WTC11 (cell line): ENCODE data around the gene ADGRL1. TPM values are rescaled to one million over a fixed set of nuclear protein-coding genes. Genes with fewer than 3 reads are reported as not detected.
"Not testable (repeated sequence)": the region's sequence is repeated elsewhere in the genome, so short reads cannot be mapped to it uniquely, and the experiment has no call there.

Experiments used
- ATAC-seq: fragments of 200-7000 bp; cut with Tn5 transposase; 2 replicates; pipeline ENCODE4 v1.10.0; 2021; ENCODE audit warnings: mild to moderate bottlenecking, moderate library complexity
- Bru-seq: library from RNA; stranded (reverse); fragments of 400-500 nt; gene quantifications from one replicate; lab custom pipeline; 2021; lab: Mats Ljungman, UMichigan
- CTCF ChIA-PET: fragments of 300-600 bp; sonication (Branson Sonifier 250); formaldehyde crosslinking; loops from one replicate; lab custom pipeline; 2021; ENCODE audit warnings: antibody characterized with exemption; lab: Charles Lee
- POLR2A ChIA-PET: fragments of 350-600 bp; sonication (Branson Sonifier 250); formaldehyde crosslinking; loops from one replicate; lab custom pipeline; 2021; ENCODE audit warnings: antibody characterized with exemption; lab: Charles Lee
- DNase-seq: peaks from one replicate; pipeline ENCODE4 v3.0.0; 2021; ENCODE audit warnings: low spot score
- H3K27ac Mint-ChIP-seq: 2 replicates; pipeline ENCODE4 v1.8.0; 2021; ENCODE audit warnings: mixed read lengths
- H3K27me3 Mint-ChIP-seq: 2 replicates; pipeline ENCODE4 v1.8.0; 2021; ENCODE audit warnings: low read depth, mild to moderate bottlenecking, moderate library complexity, mixed read lengths
- H3K36me3 Mint-ChIP-seq: 2 replicates; pipeline ENCODE4 v1.8.0; 2021; ENCODE audit warnings: mixed read lengths
- H3K4me1 Mint-ChIP-seq: 2 replicates; pipeline ENCODE4 v1.8.0; 2022; ENCODE audit warnings: mixed read lengths
- H3K4me3 Mint-ChIP-seq: 2 replicates; pipeline ENCODE4 v1.8.0; 2021; ENCODE audit warnings: mild to moderate bottlenecking, moderate library complexity, mixed read lengths
- H3K9me3 Mint-ChIP-seq: 2 replicates; pipeline ENCODE4 v1.8.0; 2021; ENCODE audit warnings: mixed read lengths
- ARID4B ChIP-seq: sonication (generic); formaldehyde crosslinking; IDR thresholded peaks from 2 replicates; pipeline ENCODE4 v1.8.0; 2023; ENCODE audit warnings: missing genetic modification reagents, mild to moderate bottlenecking, borderline replicate concordance
- E2F5 ChIP-seq: sonication (generic); formaldehyde crosslinking; IDR thresholded peaks from 2 replicates; pipeline ENCODE4 v1.8.1; 2022; ENCODE audit warnings: mild to moderate bottlenecking, moderate library complexity, missing genetic modification reagents
- GTF2I ChIP-seq: fragments of 250-450 bp; sonication (Bioruptor Pico); conservative IDR thresholded peaks from 2 replicates; pipeline ENCODE4 v1.4.0; 2021; ENCODE audit warnings: mild to moderate bottlenecking
- IRF2 ChIP-seq: sonication (generic); formaldehyde crosslinking; IDR thresholded peaks from 2 replicates; pipeline ENCODE4 v1.8.0; 2022; ENCODE audit warnings: low read depth, missing genetic modification reagents, borderline replicate concordance
- NFYB ChIP-seq: sonication (generic); formaldehyde crosslinking; conservative IDR thresholded peaks from 2 replicates; pipeline ENCODE4 v1.8.0; 2022; ENCODE audit warnings: low read depth, missing genetic modification reagents
- PRDM15 ChIP-seq: sonication (generic); formaldehyde crosslinking; IDR thresholded peaks from 2 replicates; pipeline ENCODE4 v1.8.0; 2022; ENCODE audit warnings: missing genetic modification reagents
- TEAD1 ChIP-seq: sonication (generic); formaldehyde crosslinking; IDR thresholded peaks from 2 replicates; pipeline ENCODE4 v1.8.0; 2022; ENCODE audit warnings: mild to moderate bottlenecking, missing genetic modification reagents
- ZNF263 ChIP-seq: sonication (generic); formaldehyde crosslinking; IDR thresholded peaks from 2 replicates; pipeline ENCODE4 v1.8.1; 2022; ENCODE audit warnings: low read depth, mild to moderate bottlenecking, moderate library complexity, missing genetic modification reagents
- ZNF396 ChIP-seq: fragments of 250-450 bp; sonication (Bioruptor Pico); IDR thresholded peaks from 2 replicates; pipeline ENCODE4 v1.8.0; 2021; ENCODE audit warnings: mild to moderate bottlenecking, moderate library complexity, borderline replicate concordance
- long read RNA-seq, 3 experiments: library from RNA in 1 of 3; library from capped mRNA in 1 of 3; library from polyadenylated mRNA in 1 of 3; unstranded in 2 of 3; stranded (forward) in 1 of 3; transcript quantifications; one replicate each; pipeline ENCODE4 v2.0.0, GENCODE V29; 2021
- total RNA-seq: library from RNA; stranded (reverse); gene quantifications from 3 replicates; pipeline ENCODE4 v1.2.3, GENCODE V29; 2021

Gene ADGRL1
- total RNA-seq (128 to 140 TPM (median 140 TPM) in 3 replicates), Bru-seq, nascent RNA (percentile 67 among the genes with signal in this experiment)
- long read RNA-seq, experiment 1, partial matches to known transcripts = 23 of 88 reads
- long read RNA-seq, experiment 1, other reads (novel, unspliced or antisense) = 65 of 88 reads
- long read RNA-seq, experiment 2, partial matches to known transcripts = 19 of 111 reads
- long read RNA-seq, experiment 2, other reads (novel, unspliced or antisense) = 92 of 111 reads
- long read RNA-seq, experiment 3, partial matches to known transcripts = 0 of 1 reads
- long read RNA-seq, experiment 3, other reads (novel, unspliced or antisense) = 1 of 1 reads

- POLR2A ChIA-PET, ATAC-seq, H3K36me3 Mint-ChIP-seq, H3K9me3 Mint-ChIP-seq, DNase-seq: not testable (repeated sequence)
- H3K27ac Mint-ChIP-seq = peak within 1 kb of the TSS; percentile 98
- H3K27me3 Mint-ChIP-seq = peaks cover 25% of the 10 kb centered on the region
- CTCF ChIA-PET = interaction anchor here (0.6 to 3.3 kb wide), 3 partner anchors 142 to 368 kb away, joined by 3 to 9 read pairs (median 4); no protein-coding TSS in a partner anchor
- H3K4me3 Mint-ChIP-seq = peak within 1 kb of the TSS; percentile 91
- peaks cover 54% of the 10 kb centered on the region for H3K4me1 Mint-ChIP-seq
Observed at GRCh38 chr19:14205452-14206287, at the start of gene ADGRL1. ADGRL1 (minus strand) TSS chr19:14206169; CDS start chr19:14183602, 22,567 bp downstream.

GRCh38 chr19:14255316-14255715, 49.3 kb upstream of the ADGRL1 start:
- H3K4me3 Mint-ChIP-seq, POLR2A ChIA-PET, ATAC-seq, DNase-seq, H3K27ac Mint-ChIP-seq, H3K36me3 Mint-ChIP-seq, H3K9me3 Mint-ChIP-seq: not testable (repeated sequence)
- CTCF ChIA-PET = interaction anchor here (2.2 kb wide), 1 partner anchor 38 kb away, joined by 9 read pairs; no protein-coding TSS in a partner anchor
- Mint-ChIP-seq H3K27me3 (peaks cover 23% of the 10 kb centered on the region), H3K4me1 (peaks cover 35% of the 10 kb centered on the region)

GRCh38 chr19:14253822-14254599, 48.0 kb upstream of the ADGRL1 start:
- DNase-seq = peak; percentile 66
- ChIA-PET CTCF (interaction anchor here (0.8 to 2.2 kb wide), 2 partner anchors 36 to 94 kb away, joined by 4 to 9 read pairs; no protein-coding TSS in a partner anchor), POLR2A (interaction anchor here (0.6 kb wide), 1 partner anchor 108 kb away, joined by 3 read pairs; no protein-coding TSS in a partner anchor)
- ATAC-seq = peak; percentile 54
- H3K27ac Mint-ChIP-seq, H3K36me3 Mint-ChIP-seq, H3K9me3 Mint-ChIP-seq: not testable (repeated sequence)
- Mint-ChIP-seq H3K4me1 (peaks cover 35% of the 10 kb centered on the region), H3K27me3 (peaks cover 23% of the 10 kb centered on the region), H3K4me3 (peak overlapping the region; percentile 54)
- peak; percentile 24; the same call in 1 of the 2 replicates for TF ChIP-seq ZNF263 (CRISPR knock-in tag)

- CTCF ChIA-PET = interaction anchor here (0.6 kb wide), 1 partner anchor 814 kb away, joined by 4 read pairs; no protein-coding TSS in a partner anchor
- ATAC-seq, H3K27ac Mint-ChIP-seq, DNase-seq, POLR2A ChIA-PET, H3K9me3 Mint-ChIP-seq, H3K36me3 Mint-ChIP-seq, H3K4me3 Mint-ChIP-seq: not testable (repeated sequence)
- Mint-ChIP-seq H3K4me1 (peaks cover 27% of the 10 kb centered on the region), H3K27me3 (peaks cover 23% of the 10 kb centered on the region)
Observed at GRCh38 chr19:14252136-14252535, 46.2 kb upstream of the ADGRL1 start.

- H3K4me1 Mint-ChIP-seq = peaks cover 22% of the 10 kb centered on the region
- no peaks in the 10 kb centered on the region for H3K36me3 Mint-ChIP-seq
- ATAC-seq (no peak), DNase-seq (no peak)
- peak overlapping the region; percentile 52 for H3K4me3 Mint-ChIP-seq
- H3K27me3 Mint-ChIP-seq = peaks cover 23% of the 10 kb centered on the region
- POLR2A ChIA-PET = no interaction called here
- H3K9me3 Mint-ChIP-seq = no peaks in the 10 kb centered on the region
- peak overlapping the region; percentile 54; the same call in 1 of the 2 replicates for H3K27ac Mint-ChIP-seq
- CTCF ChIA-PET = interaction anchor here (1.4 kb wide), 1 partner anchor 34 kb away, joined by 3 read pairs; no protein-coding TSS in a partner anchor
- TF ChIP-seq E2F5 (CRISPR knock-in tag) (no peak), GTF2I (no peak), ARID4B (CRISPR knock-in tag) (no peak), NFYB (no peak), IRF2 (CRISPR knock-in tag) (no peak), PRDM15 (no peak), ZNF396 (CRISPR knock-in tag) (no peak), TEAD1 (no peak)
Observed at GRCh38 chr19:14250870-14251269, 44.9 kb upstream of the ADGRL1 start.
